Mucosa of gallbladder (tissue), 1 donor: ENCODE data around the gene BST2. TPM values are rescaled to one million over a fixed set of nuclear protein-coding genes. Genes with fewer than 3 reads are reported as not detected.

Experiments
- DNase-seq: peaks from one replicate; pipeline ENCODE4 v3.0.0-alpha.2; 2020; ENCODE audit warnings: low spot score
- total RNA-seq: library from RNA; stranded (reverse); gene quantifications from one replicate; pipeline ENCODE4 v1.2.1, GENCODE V29; 2021
- donor health status: DM: no; HTN: no; CAD: no.

The BST2 gene
- 90.6 TPM for total RNA-seq

GRCh38 chr19:17405250-17406045, at the start of gene BST2:
BST2 (minus strand) TSS chr19:17405630; CDS start chr19:17405575, 55 bp downstream.
- DNase-seq, result peak; percentile 56

- no peak for DNase-seq
Measured at GRCh38 chr19:17454576-17455071, 49.2 kb upstream of the BST2 start.

GRCh38 chr19:17451820-17452219, 46.4 kb upstream of the BST2 start:
- no peak for DNase-seq

- DNase-seq, result no peak
Measured at GRCh38 chr19:17450264-17451075, 45.0 kb upstream of the BST2 start.

- DNase-seq, result no peak
Measured at GRCh38 chr19:17448131-17448967, 42.9 kb upstream of the BST2 start, which contains the start of gene TMEM221. TMEM221 (minus strand) TSS chr19:17448668; CDS start chr19:17448462, 206 bp downstream.

GRCh38 chr19:17447704-17448130, 42.3 kb upstream of the BST2 start:
- no peak for DNase-seq

GRCh38 chr19:17445526-17446165, 40.2 kb upstream of the BST2 start:
- no peak for DNase-seq

- no peak for DNase-seq
Measured at GRCh38 chr19:17441241-17442021, 36.0 kb upstream of the BST2 start.

GRCh38 chr19:17436874-17437267, 31.4 kb upstream of the BST2 start:
- no peak for DNase-seq

GRCh38 chr19:17436094-17436873, 30.9 kb upstream of the BST2 start:
- DNase-seq, result no peak

- no peak for DNase-seq
Measured at GRCh38 chr19:17435218-17435617, 29.8 kb upstream of the BST2 start.

- no peak for DNase-seq
Measured at GRCh38 chr19:17431417-17431816, 26.0 kb upstream of the BST2 start.

GRCh38 chr19:17429641-17430113, 24.2 kb upstream of the BST2 start:
- no peak for DNase-seq

GRCh38 chr19:17424743-17425365, 19.4 kb upstream of the BST2 start:
- DNase-seq, result no peak

- no peak for DNase-seq
Measured at GRCh38 chr19:17423429-17424208, 18.2 kb upstream of the BST2 start.

GRCh38 chr19:17421942-17422341, 16.5 kb upstream of the BST2 start:
- DNase-seq, result no peak

- peak; percentile 27 for DNase-seq
Measured at GRCh38 chr19:17420475-17420924, 15.1 kb upstream of the BST2 start.
